ENCODE results near the gene PFDN1. TPM values are rescaled to one million over a fixed set of nuclear protein-coding genes. Genes with fewer than 3 reads are reported as not detected.
A peak's percentile ranks its signal among the peaks of the same experiment; 100 is the strongest.

PFDN1 gene
- total and polyA plus RNA-seq, 4 donors = 14.0 to 30.8 (median 20.7) TPM

DNA sequence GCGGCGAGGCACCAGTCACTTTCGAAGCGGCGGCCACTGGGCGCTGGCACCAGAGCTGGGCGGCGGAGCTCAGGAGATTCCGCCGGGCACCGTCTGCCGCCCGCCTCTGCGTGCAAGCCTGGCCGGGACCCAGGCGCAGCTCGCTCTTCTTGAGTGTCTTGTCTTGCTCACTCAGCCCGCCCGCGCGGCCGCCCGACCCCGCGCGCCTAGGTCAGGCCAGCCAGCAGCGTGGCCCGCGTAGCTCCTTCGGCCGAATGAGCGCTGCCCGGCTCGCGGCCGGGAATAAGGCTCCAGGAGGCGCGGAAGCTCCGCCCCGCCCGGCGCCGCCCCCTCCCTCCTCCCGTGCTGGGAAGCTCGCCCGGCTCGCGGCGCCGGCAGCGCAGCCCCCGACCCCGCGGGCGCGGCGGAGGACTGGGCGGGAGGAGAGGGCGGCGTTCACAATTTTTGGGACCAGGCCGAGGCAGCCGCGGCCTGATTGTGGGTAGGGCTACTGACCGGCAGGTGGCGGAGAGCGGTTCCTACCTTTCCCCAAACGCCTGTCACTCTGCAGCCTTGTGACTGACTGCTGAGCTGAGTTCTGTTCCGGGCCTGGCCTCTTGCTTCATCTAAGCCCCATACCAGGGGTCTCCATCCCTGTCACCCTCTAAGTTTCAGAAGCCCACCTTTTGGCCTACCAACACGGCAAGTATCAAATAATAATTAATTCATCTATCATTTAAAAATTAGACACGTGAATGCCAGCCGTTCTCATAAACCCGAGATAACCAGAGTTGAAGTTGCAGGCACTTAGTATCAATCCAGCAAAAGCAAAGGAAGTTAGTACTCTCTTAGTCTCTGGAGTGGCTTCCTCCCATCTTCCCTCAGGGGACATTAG is 43.7 kb upstream of the PFDN1 start, which contains the start of gene HBEGF:
Gene HBEGF (minus strand): TSS at position 256 of the 874 bp plus-strand sequence. CDS start 275 bp downstream, outside the sequence.
- H3K4me3 ChIP-seq (ENCODE audit: low read depth in 1 of 3, low read length in 3 of 3) = peak within 1 kb of the TSS; percentile 63 to 73 (median 70)
- WGBS = under 1% methylated on average over 72 of the region's 72 CpGs
- no peaks in the 10 kb centered on the region for H3K9me3 ChIP-seq (ENCODE audit: control insufficient read depth in 4 of 4, low read length in 3 of 4)
- peak within 1 kb of the TSS; percentile 61 to 77 for H3K27ac ChIP-seq (ENCODE audit: low read depth in 1 of 2, low read length in 2 of 2)
- no peaks in the 10 kb centered on the region for H3K27me3 ChIP-seq (ENCODE audit: control insufficient read depth in 4 of 4, insufficient read depth in 4 of 4, low read length in 3 of 4)
- TF ChIP-seq RAD21 (IDR thresholded peaks at IDR 0.05) (peak in 1 of 2 donors; percentile 73), GABPA (IDR thresholded peaks at IDR 0.05 in 1 of 2, conservative IDR thresholded peaks at IDR 0.05 in 1 of 2) (no peak), TAF1 (conservative IDR thresholded peaks at IDR 0.05) (no peak), SP1 (IDR thresholded peaks at IDR 0.05) (peak; percentile 28), NR2F2 (IDR thresholded peaks at IDR 0.05) (no peak), YY1 (IDR thresholded peaks at IDR 0.05) (peak; percentile 15), EGR1 (IDR thresholded peaks at IDR 0.05; ENCODE audit: low read depth in 2 of 2) (no peak), JUND (IDR thresholded peaks at IDR 0.05) (no peak), FOXA2 (IDR thresholded peaks at IDR 0.05) (no peak), HNF4A (conservative IDR thresholded peaks at IDR 0.05) (peak in 1 of 2 donors; percentile 5), FOXA1 (IDR thresholded peaks at IDR 0.05) (no peak), RXRA (IDR thresholded peaks at IDR 0.05) (peak; percentile 52 to 70), HNF4G (IDR thresholded peaks at IDR 0.05) (no peak)
- TF ChIP-seq, protein P1, sequence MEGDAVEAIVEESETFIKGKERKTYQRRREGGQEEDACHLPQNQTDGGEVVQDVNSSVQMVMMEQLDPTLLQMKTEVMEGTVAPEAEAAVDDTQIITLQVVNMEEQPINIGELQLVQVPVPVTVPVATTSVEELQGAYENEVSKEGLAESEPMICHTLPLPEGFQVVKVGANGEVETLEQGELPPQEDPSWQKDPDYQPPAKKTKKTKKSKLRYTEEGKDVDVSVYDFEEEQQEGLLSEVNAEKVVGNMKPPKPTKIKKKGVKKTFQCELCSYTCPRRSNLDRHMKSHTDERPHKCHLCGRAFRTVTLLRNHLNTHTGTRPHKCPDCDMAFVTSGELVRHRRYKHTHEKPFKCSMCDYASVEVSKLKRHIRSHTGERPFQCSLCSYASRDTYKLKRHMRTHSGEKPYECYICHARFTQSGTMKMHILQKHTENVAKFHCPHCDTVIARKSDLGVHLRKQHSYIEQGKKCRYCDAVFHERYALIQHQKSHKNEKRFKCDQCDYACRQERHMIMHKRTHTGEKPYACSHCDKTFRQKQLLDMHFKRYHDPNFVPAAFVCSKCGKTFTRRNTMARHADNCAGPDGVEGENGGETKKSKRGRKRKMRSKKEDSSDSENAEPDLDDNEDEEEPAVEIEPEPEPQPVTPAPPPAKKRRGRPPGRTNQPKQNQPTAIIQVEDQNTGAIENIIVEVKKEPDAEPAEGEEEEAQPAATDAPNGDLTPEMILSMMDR (IDR thresholded peaks at IDR 0.05; ENCODE audit: low read depth, low read length, missing input control) = peak; percentile 65
- TF ChIP-seq, protein P2, sequence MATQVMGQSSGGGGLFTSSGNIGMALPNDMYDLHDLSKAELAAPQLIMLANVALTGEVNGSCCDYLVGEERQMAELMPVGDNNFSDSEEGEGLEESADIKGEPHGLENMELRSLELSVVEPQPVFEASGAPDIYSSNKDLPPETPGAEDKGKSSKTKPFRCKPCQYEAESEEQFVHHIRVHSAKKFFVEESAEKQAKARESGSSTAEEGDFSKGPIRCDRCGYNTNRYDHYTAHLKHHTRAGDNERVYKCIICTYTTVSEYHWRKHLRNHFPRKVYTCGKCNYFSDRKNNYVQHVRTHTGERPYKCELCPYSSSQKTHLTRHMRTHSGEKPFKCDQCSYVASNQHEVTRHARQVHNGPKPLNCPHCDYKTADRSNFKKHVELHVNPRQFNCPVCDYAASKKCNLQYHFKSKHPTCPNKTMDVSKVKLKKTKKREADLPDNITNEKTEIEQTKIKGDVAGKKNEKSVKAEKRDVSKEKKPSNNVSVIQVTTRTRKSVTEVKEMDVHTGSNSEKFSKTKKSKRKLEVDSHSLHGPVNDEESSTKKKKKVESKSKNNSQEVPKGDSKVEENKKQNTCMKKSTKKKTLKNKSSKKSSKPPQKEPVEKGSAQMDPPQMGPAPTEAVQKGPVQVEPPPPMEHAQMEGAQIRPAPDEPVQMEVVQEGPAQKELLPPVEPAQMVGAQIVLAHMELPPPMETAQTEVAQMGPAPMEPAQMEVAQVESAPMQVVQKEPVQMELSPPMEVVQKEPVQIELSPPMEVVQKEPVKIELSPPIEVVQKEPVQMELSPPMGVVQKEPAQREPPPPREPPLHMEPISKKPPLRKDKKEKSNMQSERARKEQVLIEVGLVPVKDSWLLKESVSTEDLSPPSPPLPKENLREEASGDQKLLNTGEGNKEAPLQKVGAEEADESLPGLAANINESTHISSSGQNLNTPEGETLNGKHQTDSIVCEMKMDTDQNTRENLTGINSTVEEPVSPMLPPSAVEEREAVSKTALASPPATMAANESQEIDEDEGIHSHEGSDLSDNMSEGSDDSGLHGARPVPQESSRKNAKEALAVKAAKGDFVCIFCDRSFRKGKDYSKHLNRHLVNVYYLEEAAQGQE (IDR thresholded peaks at IDR 0.05) = peak; percentile 49
- TF ChIP-seq, protein P3, sequence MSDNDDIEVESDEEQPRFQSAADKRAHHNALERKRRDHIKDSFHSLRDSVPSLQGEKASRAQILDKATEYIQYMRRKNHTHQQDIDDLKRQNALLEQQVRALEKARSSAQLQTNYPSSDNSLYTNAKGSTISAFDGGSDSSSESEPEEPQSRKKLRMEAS (IDR thresholded peaks at IDR 0.05) = no peak
- TF ChIP-seq, protein P4, sequence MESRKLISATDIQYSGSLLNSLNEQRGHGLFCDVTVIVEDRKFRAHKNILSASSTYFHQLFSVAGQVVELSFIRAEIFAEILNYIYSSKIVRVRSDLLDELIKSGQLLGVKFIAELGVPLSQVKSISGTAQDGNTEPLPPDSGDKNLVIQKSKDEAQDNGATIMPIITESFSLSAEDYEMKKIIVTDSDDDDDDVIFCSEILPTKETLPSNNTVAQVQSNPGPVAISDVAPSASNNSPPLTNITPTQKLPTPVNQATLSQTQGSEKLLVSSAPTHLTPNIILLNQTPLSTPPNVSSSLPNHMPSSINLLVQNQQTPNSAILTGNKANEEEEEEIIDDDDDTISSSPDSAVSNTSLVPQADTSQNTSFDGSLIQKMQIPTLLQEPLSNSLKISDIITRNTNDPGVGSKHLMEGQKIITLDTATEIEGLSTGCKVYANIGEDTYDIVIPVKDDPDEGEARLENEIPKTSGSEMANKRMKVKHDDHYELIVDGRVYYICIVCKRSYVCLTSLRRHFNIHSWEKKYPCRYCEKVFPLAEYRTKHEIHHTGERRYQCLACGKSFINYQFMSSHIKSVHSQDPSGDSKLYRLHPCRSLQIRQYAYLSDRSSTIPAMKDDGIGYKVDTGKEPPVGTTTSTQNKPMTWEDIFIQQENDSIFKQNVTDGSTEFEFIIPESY (IDR thresholded peaks at IDR 0.05) = no peak
- TF ChIP-seq, protein P5, sequence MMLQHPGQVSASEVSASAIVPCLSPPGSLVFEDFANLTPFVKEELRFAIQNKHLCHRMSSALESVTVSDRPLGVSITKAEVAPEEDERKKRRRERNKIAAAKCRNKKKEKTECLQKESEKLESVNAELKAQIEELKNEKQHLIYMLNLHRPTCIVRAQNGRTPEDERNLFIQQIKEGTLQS (IDR thresholded peaks at IDR 0.05) = no peak
- peaks cover 0 to 16% (median 12%) of the 10 kb centered on the region in 4 donors for H3K4me1 ChIP-seq (ENCODE audit: control insufficient read depth in 4 of 4, insufficient read depth in 4 of 4, low read length in 3 of 4)
- H3K36me3 ChIP-seq (ENCODE audit: control insufficient read depth in 4 of 4, insufficient read depth in 3 of 4, low read depth in 1 of 4, low read length in 3 of 4) = no peaks in the 10 kb centered on the region
- peak within 1 kb of the TSS; percentile 52 to 57 for H3K9ac ChIP-seq (ENCODE audit: low read depth in 1 of 2, low read length in 2 of 2)
- DNase-seq (ENCODE audit: low spot score) = peak; percentile 78
